OCI-LY1 (cell line): Measurements from ENCODE around the gene EEF1B2.

Experiments
- H2AFZ ChIP-seq: fragments of 200-600 bp; sonication (generic), shearing (Covaris generic); 2 replicates; pipeline ENCODE4 v1.6.0; 2014; ENCODE audit warnings: antibody characterized with exemption, mild to moderate bottlenecking, low read length
- H3F3A ChIP-seq: fragments of 200-600 bp; sonication (generic), shearing (Covaris generic); 2 replicates; pipeline ENCODE4 v1.6.0; 2014; ENCODE audit warnings: mild to moderate bottlenecking, antibody characterized with exemption, low read length, moderate library complexity; ENCODE audit not compliant: insufficient read depth
- H3K27ac ChIP-seq: fragments of 200-600 bp; sonication (generic); 2 replicates; pipeline ENCODE4 v1.5.1; 2014; ENCODE audit warnings: low read length, mixed run types, mild to moderate bottlenecking, low read depth; ENCODE audit not compliant: poor library complexity, severe bottlenecking
- H3K27me3 ChIP-seq: fragments of 200-600 bp; sonication (generic); 2 replicates; pipeline ENCODE4 v1.6.0; 2014; ENCODE audit warnings: antibody characterized with exemption, mild to moderate bottlenecking, low read length, moderate library complexity; ENCODE audit not compliant: insufficient read depth
- H3K36me3 ChIP-seq: fragments of 200-600 bp; sonication (generic); 2 replicates; pipeline ENCODE4 v1.6.1; 2014; ENCODE audit warnings: mild to moderate bottlenecking, antibody characterized with exemption, low read length, moderate library complexity, mixed read lengths; ENCODE audit not compliant: insufficient read depth
- H3K4me1 ChIP-seq: fragments of 200-600 bp; sonication (generic); 2 replicates; pipeline ENCODE4 v1.5.1; 2014; ENCODE audit warnings: mild to moderate bottlenecking, low read length, moderate library complexity; ENCODE audit not compliant: insufficient read depth, severe bottlenecking
- H3K4me2 ChIP-seq: fragments of 200-600 bp; sonication (generic), shearing (Covaris generic); 2 replicates; pipeline ENCODE4 v1.6.1; 2014; ENCODE audit warnings: low read length
- H3K4me3 ChIP-seq: fragments of 200-600 bp; sonication (generic); 2 replicates; pipeline ENCODE4 v1.5.1; 2014; ENCODE audit warnings: low read length, low read depth, mild to moderate bottlenecking, mixed read lengths; ENCODE audit not compliant: poor library complexity, severe bottlenecking
- H3K79me2 ChIP-seq: fragments of 200-600 bp; shearing (Covaris generic); 2 replicates; pipeline ENCODE4 v1.6.1; 2016; ENCODE audit warnings: mixed run types, low read length, mixed read lengths; ENCODE audit not compliant: insufficient read depth
- H3K9ac ChIP-seq: fragments of 200-600 bp; sonication (generic), shearing (Covaris generic); 2 replicates; pipeline ENCODE4 v1.6.1; 2014; ENCODE audit warnings: mild to moderate bottlenecking, low read length, mixed read lengths
- H3K9me2 ChIP-seq: fragments of 200-600 bp; sonication (generic), shearing (Covaris generic); 2 replicates; pipeline ENCODE4 v1.6.1; 2014; ENCODE audit warnings: low read depth, mild to moderate bottlenecking, low read length, mixed read lengths
- H3K9me3 ChIP-seq: fragments of 200-600 bp; shearing (Covaris generic); 2 replicates; pipeline ENCODE4 v1.6.1; 2014; ENCODE audit warnings: low read length, mixed read lengths
- H4K20me1 ChIP-seq: fragments of 200-600 bp; sonication (generic), shearing (Covaris generic); 2 replicates; pipeline ENCODE4 v1.6.0; 2016; ENCODE audit warnings: mild to moderate bottlenecking, low read length; ENCODE audit not compliant: insufficient read depth
- CTCF ChIP-seq: fragments of 200-600 bp; sonication (generic), shearing (Covaris generic); IDR thresholded peaks from 2 replicates; pipeline ENCODE4 v1.5.1; 2017; ENCODE audit warnings: mild to moderate bottlenecking, antibody characterized with exemption, low read length, moderate library complexity, mixed read lengths
- EZH2 ChIP-seq: fragments of 200-600 bp; sonication (generic), shearing (Covaris generic); IDR thresholded peaks from 2 replicates; pipeline ENCODE4 v1.8.0; 2017; ENCODE audit warnings: borderline replicate concordance, mixed run types, mild to moderate bottlenecking, antibody characterized with exemption, low read length, moderate library complexity, mixed read lengths

EEF1B2 gene

DNA sequence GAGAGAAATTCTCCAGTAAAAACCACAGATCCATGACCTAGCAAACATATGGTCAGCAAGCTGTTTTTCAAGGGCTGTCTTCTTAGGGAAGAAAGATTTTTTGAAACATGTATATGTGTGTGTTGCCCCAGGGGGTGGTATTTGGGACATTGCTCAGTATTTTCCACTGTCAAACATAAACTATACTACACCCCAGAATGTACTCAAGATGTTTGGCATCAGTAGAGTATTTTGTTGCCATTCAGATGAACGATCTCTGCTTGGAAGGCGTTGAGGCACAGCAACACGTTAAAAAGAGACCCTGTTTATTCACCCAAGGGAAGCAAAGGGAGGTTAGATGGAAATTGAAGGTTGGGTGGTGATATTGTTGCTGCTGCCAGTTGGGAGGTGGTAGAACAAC is 30.0 kb downstream of the EEF1B2 start:
- TF ChIP-seq CTCF (no peak), EZH2 (no peak)
- Histone ChIP-seq H3F3A (no peaks in the 10 kb centered on the region), H2AFZ (no peak overlapping the region), H3K9me2 (no peaks in the 10 kb centered on the region), H4K20me1 (no peaks in the 10 kb centered on the region), H3K4me3 (no peak overlapping the region), H3K9me3 (no peaks in the 10 kb centered on the region), H3K79me2 (no peaks in the 10 kb centered on the region), H3K27ac (no peak overlapping the region), H3K4me1 (no peaks in the 10 kb centered on the region), H3K4me2 (no peak overlapping the region), H3K9ac (no peak overlapping the region), H3K36me3 (no peaks in the 10 kb centered on the region), H3K27me3 (no peaks in the 10 kb centered on the region)

- no peaks in the 10 kb centered on the region for H3K9me3 ChIP-seq
- no peaks in the 10 kb centered on the region for H3F3A ChIP-seq
- no peaks in the 10 kb centered on the region for H3K9me2 ChIP-seq
- no peak overlapping the region for H3K4me2 ChIP-seq
- H3K36me3 ChIP-seq, result no peaks in the 10 kb centered on the region
- no peak overlapping the region for H2AFZ ChIP-seq
- no peak overlapping the region for H3K9ac ChIP-seq
- no peaks in the 10 kb centered on the region for H3K27me3 ChIP-seq
- no peaks in the 10 kb centered on the region for H3K79me2 ChIP-seq
- H3K27ac ChIP-seq, result no peak overlapping the region
- H4K20me1 ChIP-seq, result no peaks in the 10 kb centered on the region
- TF ChIP-seq EZH2 (no peak), CTCF (no peak)
- no peak overlapping the region for H3K4me3 ChIP-seq
- no peaks in the 10 kb centered on the region for H3K4me1 ChIP-seq
These were observed 30.4 kb downstream of the EEF1B2 start for GRCh38 chr2:206190111-206190510.

DNA sequence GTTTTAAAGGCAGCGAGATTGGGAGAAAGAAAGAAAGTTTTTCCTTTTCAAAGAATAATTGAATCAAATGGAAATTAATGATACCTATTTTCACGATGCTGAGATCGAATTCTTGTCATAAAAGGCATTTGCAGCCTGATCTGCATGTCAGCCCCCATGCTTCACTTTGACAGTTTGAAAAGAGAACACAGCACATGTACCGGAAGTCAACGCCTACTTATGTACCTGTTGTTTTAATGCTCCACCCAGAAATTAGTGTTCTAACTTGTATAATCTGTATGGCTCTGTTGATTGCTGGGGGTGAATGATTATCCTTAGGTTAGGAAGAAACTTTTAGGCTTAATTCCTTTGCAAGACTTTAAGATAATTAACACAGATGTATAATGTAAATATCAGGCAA is 31.0 kb downstream of the EEF1B2 start:
- no peak overlapping the region for H3K4me3 ChIP-seq
- H3K9me3 ChIP-seq, result no peaks in the 10 kb centered on the region
- H3K9ac ChIP-seq, result no peak overlapping the region
- no peaks in the 10 kb centered on the region for H3K36me3 ChIP-seq
- TF ChIP-seq EZH2 (no peak), CTCF (no peak)
- H3K79me2 ChIP-seq, result no peaks in the 10 kb centered on the region
- H3K27ac ChIP-seq, result no peak overlapping the region
- H3K4me2 ChIP-seq, result no peak overlapping the region
- H3K27me3 ChIP-seq, result no peaks in the 10 kb centered on the region
- no peaks in the 10 kb centered on the region for H4K20me1 ChIP-seq
- H2AFZ ChIP-seq, result no peak overlapping the region
- H3K9me2 ChIP-seq, result no peaks in the 10 kb centered on the region
- H3K4me1 ChIP-seq, result no peaks in the 10 kb centered on the region
- H3F3A ChIP-seq, result no peaks in the 10 kb centered on the region
